Endothelial cell of umbilical vein (primary cell): ENCODE measurements around the gene L3MBTL4. TPM values are rescaled to one million over a fixed set of nuclear protein-coding genes. Genes with fewer than 3 reads are reported as not detected.

Source experiments
- Bru-seq: library from RNA; stranded (reverse); fragments of 400-500 nt; gene quantifications from one replicate; lab custom pipeline; 2021; lab: Mats Ljungman, UMichigan
- BruChase-seq, 2 experiments: library from RNA; stranded (reverse); fragments of 400-500 nt; gene quantifications; one replicate each; lab custom pipeline; 2021; lab: Mats Ljungman, UMichigan
- BruUV-seq: library from RNA; stranded (reverse); fragments of 400-500 nt; replicated peaks from 2 replicates; lab custom pipeline; 2021; lab: Mats Ljungman, UMichigan
- CTCF ChIA-PET: fragments of 300-600, 350-600 bp; sonication (Branson Sonifier 250); formaldehyde crosslinking; loops from one replicate; lab custom pipeline; 2021; ENCODE audit warnings: antibody characterized with exemption, inconsistent platforms; lab: Charles Lee
- POLR2A ChIA-PET: fragments of 300-600, 350-600 bp; sonication (Branson Sonifier 250); formaldehyde crosslinking; loops from one replicate; lab custom pipeline; 2021; ENCODE audit warnings: antibody characterized with exemption, inconsistent platforms; lab: Charles Lee
- DNase-seq: peaks from one replicate; pipeline ENCODE4 v3.0.0-alpha.2; 2011; ENCODE audit warnings: low read depth, low spot score
- FAIRE-seq: peaks from 2 replicates; lab custom pipeline; 2011; peaks lifted over from hg19 to GRCh38; lab: Jason Lieb, UNC
- H2AFZ ChIP-seq: 2 replicates; pipeline ENCODE4 v1.6.0; 2012; ENCODE audit warnings: low read depth, low read length, control low read depth, inconsistent platforms
- H3K27ac ChIP-seq: 2 replicates; pipeline ENCODE4 v1.5.1; 2011; ENCODE audit warnings: low read depth, mild to moderate bottlenecking, control low read depth, low read length, moderate library complexity; ENCODE audit not compliant: insufficient read depth
- H3K27me3 ChIP-seq, 2 experiments: 2 replicates each; pipeline versions ENCODE4 v1.6.0 to v1.6.1; 2011; ENCODE audit warnings: low read length in 2 of 2, mixed read lengths in 1 of 2; ENCODE audit not compliant: control insufficient read depth in 2 of 2, insufficient read depth in 2 of 2
- H3K36me3 ChIP-seq, 2 experiments: 2 replicates in 1 of 2; 3 replicates in 1 of 2; pipeline ENCODE4 v1.5.1; 2011; ENCODE audit warnings: low read length in 2 of 2, mild to moderate bottlenecking in 1 of 2, moderate library complexity in 1 of 2; ENCODE audit not compliant: control insufficient read depth in 2 of 2, insufficient read depth in 2 of 2; ENCODE audit errors: extremely low read depth in 1 of 2
- H3K4me1 ChIP-seq: 3 replicates; pipeline ENCODE4 v1.5.1; 2011; ENCODE audit warnings: mild to moderate bottlenecking, low read length; ENCODE audit not compliant: control insufficient read depth, insufficient read depth; ENCODE audit errors: extremely low read depth
- H3K4me2 ChIP-seq: 2 replicates; pipeline ENCODE4 v1.6.1; 2011; ENCODE audit warnings: low read length, control low read depth, mixed read lengths; ENCODE audit not compliant: insufficient read depth
- H3K4me3 ChIP-seq, 3 experiments: fragments of 200-600 bp in 1 of 3; sonication (generic), shearing (Covaris generic) in 1 of 3; replicated peaks in 1 of 3; 2 replicates each; pipeline ENCODE4 v1.5.1; 2011 to 2016; ENCODE audit warnings: control low read depth in 3 of 3, low read length in 3 of 3, mild to moderate bottlenecking in 2 of 3, inconsistent platforms in 1 of 3, low read depth in 1 of 3, moderate library complexity in 1 of 3; ENCODE audit not compliant: insufficient read depth in 1 of 3
- H3K79me2 ChIP-seq: 2 replicates; pipeline ENCODE4 v1.6.0; 2012; ENCODE audit warnings: low read length, inconsistent platforms; ENCODE audit not compliant: control insufficient read depth, insufficient read depth
- H3K9ac ChIP-seq: replicated peaks from 2 replicates; pipeline ENCODE3; 2011; ENCODE audit warnings: low read length, control low read depth; ENCODE audit not compliant: insufficient read depth; ENCODE audit errors: extremely low read depth
- H3K9me1 ChIP-seq: replicated peaks from 3 replicates; pipeline ENCODE4 v1.6.0; 2011; ENCODE audit warnings: mild to moderate bottlenecking, low read length; ENCODE audit not compliant: control insufficient read depth, insufficient read depth; ENCODE audit errors: extremely low read depth
- H3K9me3 ChIP-seq: replicated peaks from 2 replicates; pipeline ENCODE4 v1.5.1; 2012; ENCODE audit warnings: low read length, inconsistent platforms; ENCODE audit not compliant: control insufficient read depth, insufficient read depth
- H4K20me1 ChIP-seq: replicated peaks from 2 replicates; pipeline ENCODE3; 2011; ENCODE audit warnings: mild to moderate bottlenecking, low read length; ENCODE audit not compliant: control insufficient read depth, insufficient read depth; ENCODE audit errors: extremely low read depth
- CTCF ChIP-seq, 2 donors: IDR thresholded peaks; 1 replicate in 1 of 2; 2 replicates in 1 of 2; pipeline ENCODE4 v1.5.1; 2011; ENCODE audit warnings: low read length in 2 of 2, mild to moderate bottlenecking in 2 of 2, moderate library complexity in 2 of 2, control low read depth in 1 of 2, inconsistent platforms in 1 of 2, low read depth in 1 of 2; ENCODE audit not compliant: insufficient read depth in 1 of 2; ENCODE audit errors: extremely low read depth in 1 of 2
- EZH2 ChIP-seq: IDR thresholded peaks from 2 replicates; pipeline ENCODE4 v1.6.1; 2012; ENCODE audit warnings: borderline replicate concordance, low read depth, mild to moderate bottlenecking, moderate library complexity, low read length, inconsistent platforms; ENCODE audit not compliant: severe bottlenecking
- FOS ChIP-seq: IDR thresholded peaks from 2 replicates; pipeline ENCODE4 v1.6.1; 2011; ENCODE audit warnings: mild to moderate bottlenecking, low read length, moderate library complexity, borderline replicate concordance; ENCODE audit not compliant: insufficient read depth
- GATA2 ChIP-seq: IDR thresholded peaks from 2 replicates; pipeline ENCODE4 v1.7.0; 2011; ENCODE audit warnings: low read depth, mild to moderate bottlenecking, moderate library complexity, mixed read lengths, low read length; ENCODE audit not compliant: insufficient read length, insufficient read depth
- JUN ChIP-seq: IDR thresholded peaks from 2 replicates; pipeline ENCODE4 v1.6.1; 2011; ENCODE audit warnings: borderline replicate concordance, low read depth; ENCODE audit not compliant: insufficient read length, insufficient read depth
- MAX ChIP-seq: IDR thresholded peaks from 2 replicates; pipeline ENCODE4 v1.6.1; 2011; ENCODE audit not compliant: insufficient read depth, insufficient read length
- MYC ChIP-seq: IDR thresholded peaks from one replicate; pipeline ENCODE4 v1.6.1; 2011; ENCODE audit warnings: mild to moderate bottlenecking, low read depth, low read length
- POLR2A ChIP-seq: IDR thresholded peaks from 2 replicates; pipeline ENCODE4 v1.6.1; 2012; ENCODE audit warnings: low read depth, mild to moderate bottlenecking, control low read depth, low read length
- POLR2AphosphoS5 ChIP-seq: IDR thresholded peaks from 2 replicates; pipeline ENCODE4 v1.6.1; 2012; ENCODE audit warnings: low read depth, mild to moderate bottlenecking, control low read depth, low read length, moderate library complexity; ENCODE audit not compliant: insufficient read depth
- dilution Hi-C: fragments of 300-500 bp; cut with MboI; formaldehyde crosslinking; loops from one replicate; pipeline ENCODE4 v1.15.0; 2019; ENCODE audit warnings: low sequenced_read_pairs; ENCODE audit not compliant: extremely low pct_ligation_motif_present
- intact Hi-C: fragments of 100-400 bp; cut with micrococcal nuclease; formaldehyde crosslinking; loops from one replicate; pipeline ENCODE4 v1.10.0; 2022
- long read RNA-seq: library from polyadenylated mRNA; stranded (forward); transcript quantifications from one replicate; pipeline ENCODE4 v2.0.0, GENCODE V29; 2021
- polyA minus RNA-seq, 3 experiments: library from RNA; depleted of rRNA, polyadenylated mRNA; stranded (reverse); fragments of >200 nt; gene quantifications; 1 replicate in 1 of 3; 2 replicates in 2 of 3; pipeline ENCODE4 v1.2.3, GENCODE V29; 2011
- polyA plus RNA-seq, 4 experiments: library from polyadenylated mRNA; depleted of rRNA in 3 of 4; stranded (reverse) in 3 of 4; unstranded in 1 of 4; fragments of >200 nt; gene quantifications; 2 replicates each; pipeline versions ENCODE4 v1.2.1 to v1.2.3, GENCODE V29; 2011 to 2012; ENCODE audit warnings: missing spikeins in 1 of 4
- total RNA-seq: library from RNA; stranded (reverse); gene quantifications from 2 replicates; pipeline ENCODE4 v1.2.3, GENCODE V29; 2021

L3MBTL4 gene
- total RNA-seq (0.18 and 0.80 TPM in 2 replicates), polyA plus RNA-seq (not detected in 2 replicates), polyA minus RNA-seq (not detected in 2 replicates), Bru-seq, nascent RNA (percentile 26 among the genes with signal in this experiment), BruChase-seq, experiment 1, labeled RNA remaining after a 6-hour chase (percentile 9 among the genes with signal in this experiment), BruChase-seq, experiment 2, labeled RNA remaining after a 2-hour chase (percentile 18 among the genes with signal in this experiment)
- polyA plus RNA-seq (2011; cell fraction: cytosol; rRNA removed), result 0.05 TPM in 1 of 2 replicates, not detected in the other
- polyA plus RNA-seq (2011; cell fraction: nucleus; rRNA removed), result not detected in 2 replicates
- polyA plus RNA-seq (2012), result not detected in 2 replicates
- not detected for polyA minus RNA-seq (2011; cell fraction: cytosol; rRNA and poly(A)+ RNA removed)
- polyA minus RNA-seq (2011; cell fraction: nucleus; rRNA and poly(A)+ RNA removed), result 0.24 TPM in 1 of 2 replicates, not detected in the other
- long read RNA-seq, result 0 reads

- dilution Hi-C loops (no loop called here), intact Hi-C loops (loop anchor here (5.0 kb wide), 1 partner anchor 127 kb away; no protein-coding TSS in a partner anchor)
- no peak within 1 kb of the TSS for H3K27ac ChIP-seq
- no peaks in the 10 kb centered on the region for H3K79me2 ChIP-seq
- no peaks in the 10 kb centered on the region for H3K4me1 ChIP-seq
- TF ChIP-seq POLR2A (no peak), MYC (no peak), EZH2 (peak; percentile 78), FOS (no peak)
- H3K27me3 ChIP-seq, result peaks cover 24 to 25% of the 10 kb centered on the region in 2 experiments
- FAIRE-seq (no peak), DNase-seq (no peak)
- H3K9ac ChIP-seq, result no peak within 1 kb of the TSS
- H4K20me1 ChIP-seq, result no peaks in the 10 kb centered on the region
- peak within 1 kb of the TSS; percentile 63 for H3K4me2 ChIP-seq
- BruUV-seq, result no TSS peak
- peak within 1 kb of the TSS; percentile 21 to 41 (median 30) for H3K4me3 ChIP-seq
- H2AFZ ChIP-seq, result peak within 1 kb of the TSS; percentile 55
- no peaks in the 10 kb centered on the region for H3K36me3 ChIP-seq
- ChIA-PET POLR2A (no interaction called here), CTCF (no interaction called here)
- H3K9me3 ChIP-seq, result no peaks in the 10 kb centered on the region
- no peaks in the 10 kb centered on the region for H3K9me1 ChIP-seq
These were observed at the start of gene L3MBTL4 for GRCh38 chr18:6414723-6415417. TSS of gene L3MBTL4 (minus strand) at chr18:6414911. CDS start at chr18:6311625, 103,286 bp downstream.

- BruUV-seq, result no TSS peak
- H2AFZ ChIP-seq, result no peak overlapping the region
- CTCF ChIA-PET, result no interaction called here
These were observed 37.5 kb upstream of the L3MBTL4 start for GRCh38 chr18:6452194-6452593.

More at GRCh38 chr18:6452194-6452593, 37.5 kb upstream of the L3MBTL4 start:
- Histone ChIP-seq H3K4me2 (no peak overlapping the region), H4K20me1 (no peaks in the 10 kb centered on the region), H3K79me2 (no peaks in the 10 kb centered on the region), H3K9me3 (no peaks in the 10 kb centered on the region), H3K4me3 (no peak overlapping the region), H3K9me1 (no peaks in the 10 kb centered on the region), H3K27me3 (no peaks in the 10 kb centered on the region), H3K4me1 (no peaks in the 10 kb centered on the region), H3K9ac (no peak overlapping the region), H3K27ac (no peak overlapping the region), H3K36me3 (no peaks in the 10 kb centered on the region)
- intact Hi-C loops, result no loop called here
- POLR2A ChIA-PET, result no interaction called here
- dilution Hi-C loops, result no loop called here
- FAIRE-seq (no peak), DNase-seq (no peak)
- TF ChIP-seq POLR2A (no peak), EZH2 (no peak), MAX (no peak), FOS (no peak), GATA2 (no peak), CTCF (IDR thresholded peaks at IDR 0.05; ENCODE audit: extremely low read depth in 1 of 2, insufficient read depth in 1 of 2, low read depth in 1 of 2, low read length in 2 of 2) (no peak), JUN (no peak), POLR2AphosphoS5 (no peak), MYC (no peak)
